Stimulated activated CD8-positive, alpha-beta memory T cell treated with anti-CD3 and anti-CD28 coated beads, Interleukin-4, amount 100 ng/mL, for 48 hours (primary cell): Measurements from ENCODE around the gene SNX19.
A peak's percentile ranks its signal among the peaks of the same experiment; 100 is the strongest.
"Not testable (repeated sequence)": the region's sequence is repeated elsewhere in the genome, so short reads cannot be mapped to it uniquely, and the experiment has no call there.

Experiments used
- DNase-seq: peaks from one replicate; pipeline ENCODE4 v3.0.0-alpha.2; 2020

The SNX19 gene

DNA sequence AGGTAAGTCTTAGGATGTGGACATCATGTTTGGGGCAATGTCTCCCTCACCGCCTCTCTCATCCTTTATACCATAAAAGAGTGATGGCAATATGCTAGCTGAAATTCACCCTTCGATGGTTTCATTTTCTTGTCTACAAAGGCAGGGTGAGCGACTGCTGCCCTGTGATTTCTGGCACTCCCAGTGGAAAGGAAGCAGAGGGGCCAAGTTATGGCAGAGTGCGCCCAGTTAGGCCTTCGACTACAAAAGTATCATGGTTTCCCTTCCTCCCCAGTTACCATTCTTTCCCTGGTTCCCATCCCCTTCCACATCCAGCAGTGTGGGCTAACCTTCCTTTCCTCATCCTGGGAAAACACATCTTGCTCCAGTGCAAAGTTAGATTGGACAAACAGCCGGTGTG, 43.8 kb downstream of the SNX19 start:
- no peak for DNase-seq

DNA sequence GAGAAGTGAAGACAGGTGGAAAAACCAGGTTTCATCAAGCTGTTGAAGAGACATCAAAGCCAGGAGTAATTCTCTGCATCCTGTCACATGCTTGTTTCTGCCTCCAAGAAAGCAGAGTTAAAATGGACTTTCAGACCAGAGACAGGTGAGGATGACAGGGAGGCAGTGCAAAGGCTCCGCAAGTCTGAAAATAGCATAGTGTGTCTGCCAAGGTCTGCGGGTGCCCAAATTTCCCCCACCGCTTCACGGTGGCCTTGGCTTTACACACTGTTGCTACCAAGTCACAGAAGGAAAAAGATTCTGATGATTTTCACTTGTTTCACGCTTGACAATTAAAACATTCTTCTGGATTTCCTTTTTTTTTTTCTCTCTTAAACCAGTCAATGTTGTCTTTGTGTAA, 44.2 kb downstream of the SNX19 start:
- no peak for DNase-seq

- no peak for DNase-seq
These were observed 44.7 kb downstream of the SNX19 start for GRCh38 chr11:130871616-130872015.

GRCh38 chr11:130868721-130869390, 47.4 kb downstream of the SNX19 start:
- no peak for DNase-seq

DNA sequence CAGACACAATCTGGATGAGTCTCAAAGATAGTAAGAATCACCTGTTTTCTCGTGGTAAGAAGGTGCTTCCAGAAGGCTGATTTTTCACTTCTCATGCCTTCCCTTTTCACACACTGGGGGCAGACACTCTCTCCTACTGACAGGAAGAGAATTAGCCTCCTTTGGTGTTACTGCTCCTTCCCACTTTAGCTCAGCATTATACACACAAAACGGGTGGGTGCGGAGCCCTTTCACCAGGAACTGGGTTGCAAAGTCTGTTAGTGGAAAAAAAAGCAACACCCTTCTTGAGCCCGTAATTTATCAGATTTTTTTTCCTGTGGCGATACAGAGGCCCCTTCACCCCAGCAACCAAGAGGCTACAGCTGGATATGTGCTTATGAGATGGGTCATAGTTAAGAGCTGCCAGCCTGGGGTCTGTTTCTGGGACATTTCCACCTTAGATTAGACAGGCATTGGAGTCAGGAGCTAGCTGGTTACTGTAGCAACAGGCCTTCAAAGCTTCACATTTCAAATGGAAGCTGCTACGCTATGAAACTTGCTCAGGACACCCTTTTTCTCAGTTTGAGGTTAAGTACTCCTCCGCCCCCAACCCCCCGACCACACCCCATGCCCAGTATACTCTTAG, 48.1 kb downstream of the SNX19 start:
- no peak for DNase-seq

DNA sequence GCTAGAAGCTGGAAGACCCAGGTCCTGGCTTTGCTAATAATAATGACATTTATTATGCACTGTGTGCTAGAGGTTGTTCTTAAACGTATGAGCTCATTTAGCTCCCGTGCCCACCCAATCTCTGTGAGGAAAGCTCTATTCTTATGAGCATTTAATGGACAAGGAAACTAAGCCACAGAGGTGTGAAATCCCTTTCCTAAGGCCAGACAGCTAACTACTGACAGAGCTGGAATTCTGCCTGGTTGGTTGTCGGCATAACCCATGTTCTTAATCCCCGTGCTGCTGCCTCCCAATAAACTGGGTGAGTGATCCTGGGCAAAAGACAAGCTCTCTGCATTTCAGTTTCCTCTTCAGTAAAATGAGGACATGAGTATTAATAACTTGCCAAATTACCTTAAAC, 49.4 kb downstream of the SNX19 start:
- DNase-seq = no peak

GRCh38 chr11:130865774-130866114, 50.5 kb downstream of the SNX19 start:
- DNase-seq = no peak

DNA sequence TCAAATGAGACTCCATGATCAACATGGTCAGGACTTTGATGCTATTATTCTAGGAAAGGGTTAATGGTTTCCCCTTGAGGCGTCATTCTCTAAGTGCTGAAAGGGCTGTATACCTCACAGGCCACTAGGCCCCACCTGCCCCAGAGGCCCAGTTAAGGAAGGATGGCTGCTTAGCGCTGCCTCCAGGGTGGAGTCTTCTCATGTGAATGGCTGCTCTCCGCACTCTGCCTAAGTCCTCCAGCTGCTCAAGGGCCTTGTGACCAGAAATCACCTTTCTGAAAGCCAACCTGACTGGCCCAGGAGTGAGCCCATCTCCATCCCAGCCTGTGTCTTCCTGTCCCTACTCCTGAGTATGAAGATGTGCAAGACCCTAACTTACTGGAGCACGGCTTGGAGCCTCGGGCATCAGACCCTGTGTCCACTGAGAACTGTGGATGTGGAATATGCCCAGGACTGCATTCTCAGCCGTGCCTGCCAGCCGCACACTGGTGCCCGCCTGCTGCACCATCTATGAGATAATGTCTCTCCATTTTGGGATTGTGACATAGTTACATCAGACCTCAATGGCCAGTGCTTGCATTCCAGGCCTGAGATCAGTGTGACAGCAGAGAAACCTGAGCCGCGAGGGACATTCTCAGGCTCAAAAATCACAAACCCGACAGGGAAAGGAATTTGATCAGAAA, 51.0 kb downstream of the SNX19 start:
- no peak for DNase-seq

DNA sequence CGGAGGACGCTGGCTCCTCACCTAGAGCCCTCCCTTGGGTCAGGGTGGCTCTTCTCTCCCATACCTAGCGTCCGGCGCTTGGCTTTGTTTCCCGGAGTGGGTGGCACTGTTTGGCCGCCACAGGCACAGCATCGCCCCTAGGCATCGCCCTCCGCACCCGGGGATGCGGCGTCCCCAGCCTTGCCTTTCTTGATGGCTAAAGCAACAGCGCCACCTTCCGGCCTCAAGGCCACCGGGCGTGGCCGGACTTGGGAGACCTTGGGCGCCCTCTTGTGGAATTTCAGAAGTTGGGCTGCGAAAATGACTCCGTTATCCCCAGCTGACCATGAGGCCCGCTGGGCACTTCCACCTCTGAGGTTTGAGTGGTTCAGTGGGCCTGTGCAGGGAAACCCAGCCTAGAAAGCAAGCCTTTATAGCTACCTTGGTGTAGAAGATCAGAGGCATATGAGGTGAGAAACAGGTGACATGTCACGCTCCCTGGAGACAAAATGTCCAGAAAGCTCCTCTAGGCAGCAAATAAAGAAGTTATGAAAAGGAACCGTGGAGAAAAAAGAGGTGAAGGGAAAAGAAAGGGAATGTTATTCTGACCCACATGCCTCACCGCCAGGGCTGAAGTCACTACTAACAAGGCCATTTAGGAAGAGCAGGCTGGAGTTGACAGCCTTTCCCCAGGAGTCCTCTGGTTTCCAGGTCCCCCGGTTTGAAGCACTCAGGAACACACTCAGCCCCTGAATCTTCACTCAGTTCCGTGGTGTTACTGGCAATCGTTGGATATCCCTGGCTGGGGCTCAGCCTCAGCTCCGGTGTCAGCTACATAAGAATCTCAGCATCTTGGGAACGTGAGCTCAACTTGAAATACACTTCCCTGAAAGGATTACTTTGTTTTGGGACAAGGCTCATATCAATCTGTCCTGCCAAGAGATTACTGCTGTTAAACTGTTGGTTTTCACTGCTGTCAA, 54.1 kb downstream of the SNX19 start:
- DNase-seq = peak; percentile 92

- DNase-seq = no peak
These were observed 55.0 kb downstream of the SNX19 start for GRCh38 chr11:130861283-130861682.

DNA sequence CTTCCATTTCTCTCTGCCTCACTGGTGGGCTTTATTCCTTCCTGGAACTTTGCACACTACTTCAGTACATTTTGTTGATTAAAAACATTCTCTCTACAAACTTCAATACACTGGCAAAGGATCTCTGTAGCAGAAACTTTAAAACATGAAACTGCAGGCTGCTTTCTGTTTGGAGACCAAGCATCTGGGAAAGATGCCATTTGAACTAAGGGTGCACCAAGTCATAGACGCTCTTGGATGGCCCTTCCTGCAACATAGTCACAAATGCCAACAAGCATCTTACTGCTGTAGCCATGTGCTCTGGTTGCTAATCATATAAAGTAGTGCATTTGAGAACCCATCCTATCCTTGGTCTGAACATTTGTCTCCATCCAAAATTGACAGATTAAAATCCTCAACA, 56.4 kb downstream of the SNX19 start:
- DNase-seq = no peak

- DNase-seq = no peak
These were observed 58.1 kb downstream of the SNX19 start for GRCh38 chr11:130858215-130858614.

DNA sequence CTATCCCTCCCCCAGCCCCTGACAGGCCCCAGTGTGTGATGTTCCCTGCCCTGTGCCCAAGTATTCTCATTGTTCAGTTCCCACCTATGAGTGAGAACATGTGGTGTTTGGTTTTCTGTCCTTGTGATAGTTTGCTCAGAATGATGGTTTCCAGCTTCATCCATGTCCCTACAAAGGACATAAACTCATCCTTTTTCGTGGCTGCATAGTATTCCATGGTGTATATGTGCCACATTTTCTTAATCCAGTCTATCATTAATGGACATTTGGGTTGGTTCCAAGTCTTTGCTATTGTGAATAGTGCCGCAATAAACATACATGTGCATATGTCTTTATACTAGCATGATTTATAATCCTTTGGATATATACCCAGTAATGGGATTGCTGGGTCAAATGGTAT, 60.6 kb downstream of the SNX19 start:
- not testable (repeated sequence) for DNase-seq

DNA sequence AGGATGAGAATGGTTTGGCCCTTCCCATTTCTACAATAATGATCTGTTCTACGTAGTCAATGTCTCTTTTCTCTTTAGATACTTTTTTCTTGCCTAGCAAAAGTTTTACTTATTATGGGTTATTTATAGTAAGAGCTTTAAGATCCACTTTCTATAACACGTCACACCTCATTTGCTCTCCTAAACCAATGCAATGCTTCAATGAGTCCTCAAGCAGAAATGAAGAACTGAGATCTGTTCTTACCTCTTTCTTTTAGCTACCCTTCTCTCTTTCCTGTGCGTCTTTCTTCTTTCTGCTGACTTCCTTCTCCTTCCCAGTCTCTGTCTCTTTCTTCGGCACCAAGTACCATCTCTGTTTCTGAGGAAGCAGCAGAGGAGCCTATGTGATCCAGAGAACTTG, 61.8 kb downstream of the SNX19 start:
- DNase-seq = no peak

- no peak for DNase-seq
These were observed 63.7 kb downstream of the SNX19 start for GRCh38 chr11:130852589-130852988.

DNA sequence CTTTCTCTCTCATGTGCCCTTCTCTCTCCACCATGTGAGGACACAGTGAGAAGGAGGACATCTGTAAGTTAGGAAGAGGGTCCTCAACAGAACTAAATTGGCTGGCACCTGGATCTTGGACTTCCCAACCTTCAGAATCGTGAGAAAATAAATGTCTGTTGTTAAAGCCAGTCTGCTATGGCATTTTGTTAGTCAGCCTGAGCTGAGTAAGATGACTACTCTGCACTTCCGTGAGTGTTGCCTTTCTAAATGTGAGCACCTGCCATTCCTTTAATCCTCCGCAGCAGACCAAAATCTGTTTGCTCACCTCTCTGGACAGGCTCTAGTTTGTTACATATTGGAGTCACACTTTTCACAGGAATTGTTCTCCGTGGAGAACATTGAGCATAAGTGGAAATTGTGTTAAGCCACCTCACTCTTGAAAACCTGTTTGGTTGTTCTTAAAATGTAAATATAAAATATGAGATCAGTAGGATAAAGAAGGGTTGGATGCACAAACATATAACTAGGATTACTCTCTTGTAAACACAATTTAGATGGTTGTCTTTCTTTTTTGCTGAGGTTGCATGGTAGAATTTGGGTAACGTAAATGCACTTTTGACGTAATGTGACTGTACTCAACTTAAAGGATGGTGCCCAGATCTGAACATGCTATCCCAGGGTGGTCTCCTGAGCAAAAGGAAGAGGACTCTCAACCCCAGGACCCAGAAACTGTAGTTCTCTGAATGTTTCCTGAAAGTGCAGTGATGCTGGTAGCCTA, 65.9 kb downstream of the SNX19 start:
- no peak for DNase-seq

DNA sequence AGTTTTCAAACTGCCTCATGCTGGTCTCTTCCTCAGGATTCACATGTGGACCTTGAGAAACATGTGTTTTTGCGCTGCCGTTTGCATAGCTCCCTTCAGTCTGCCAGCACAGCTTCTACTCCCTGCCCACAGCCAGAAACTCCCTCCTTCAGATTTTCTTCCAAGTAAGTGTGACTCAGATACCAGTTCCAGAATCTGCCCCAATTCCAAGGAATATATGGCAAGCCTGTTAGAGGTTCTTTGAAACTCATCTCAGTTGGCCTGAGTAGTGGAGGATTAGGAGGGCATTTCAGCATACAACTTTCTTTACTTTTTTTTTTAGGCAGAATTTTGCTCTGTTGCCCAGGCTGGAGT, 67.1 kb downstream of the SNX19 start:
- no peak for DNase-seq

DNA sequence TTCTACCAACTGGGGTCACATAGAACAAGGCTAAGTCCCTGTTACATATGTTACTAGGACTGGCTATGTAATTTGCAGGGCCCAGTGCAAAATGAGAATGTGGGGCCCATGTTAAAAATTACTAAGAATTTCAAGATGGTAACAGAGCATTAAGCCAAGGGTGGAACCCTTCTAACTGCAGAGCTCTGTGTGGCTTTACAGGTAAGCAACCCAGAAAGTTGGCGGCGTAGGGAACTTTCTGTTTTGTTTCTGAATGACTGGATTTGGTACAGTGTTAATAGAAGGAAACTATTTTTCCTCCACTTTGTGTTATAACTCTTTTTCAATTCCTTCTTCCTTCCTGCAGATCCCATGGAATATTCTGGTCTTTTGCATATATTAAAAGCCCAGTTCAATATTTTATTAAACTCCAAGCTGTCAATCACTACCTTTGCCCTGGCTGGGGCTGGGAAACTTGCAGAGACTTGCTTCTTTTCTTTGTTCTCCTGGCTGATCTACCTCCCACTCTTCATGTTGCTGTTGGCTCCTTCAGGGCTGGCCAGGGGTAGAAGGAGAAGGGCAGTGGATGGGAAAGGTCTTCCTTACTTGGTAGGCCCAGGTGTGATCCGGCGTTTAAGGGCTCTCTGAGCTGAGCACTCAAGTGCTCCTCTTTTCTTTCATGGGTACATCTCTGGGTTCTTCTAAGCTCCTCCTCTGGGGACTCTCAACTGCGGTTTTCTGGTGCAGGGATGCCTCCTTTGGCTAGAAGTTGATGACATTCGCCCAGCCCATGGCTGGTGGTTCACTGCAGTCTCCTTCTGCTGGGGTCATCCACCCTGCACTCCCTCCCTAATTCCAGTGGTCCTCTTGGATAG, 67.7 kb downstream of the SNX19 start:
- no peak for DNase-seq

DNA sequence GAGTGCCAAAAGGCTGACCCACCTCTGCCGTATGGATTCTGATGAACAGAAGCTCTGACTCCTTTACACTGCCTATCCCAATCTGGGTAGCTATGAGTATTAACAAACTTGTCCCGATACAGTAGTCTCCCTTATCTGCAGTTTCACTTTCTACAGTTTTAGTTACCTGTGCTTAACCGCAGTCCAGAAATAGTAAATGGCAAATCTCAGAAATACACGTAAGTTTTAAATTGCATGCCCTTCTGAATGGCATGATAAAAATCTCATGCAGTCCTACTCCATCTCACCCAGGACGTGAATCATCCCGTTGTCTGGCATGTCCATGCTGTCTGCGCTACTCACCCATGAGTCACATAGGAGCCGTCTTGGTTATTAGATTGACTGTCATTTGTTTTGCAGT, 68.8 kb downstream of the SNX19 start:
- DNase-seq = no peak

GRCh38 chr11:130846606-130847005, 69.7 kb downstream of the SNX19 start:
- DNase-seq = no peak

GRCh38 chr11:130842001-130842400, 74.3 kb downstream of the SNX19 start:
- DNase-seq = no peak

GRCh38 chr11:130840679-130841078, 75.6 kb downstream of the SNX19 start:
- no peak for DNase-seq
